Kidney epithelial cell (primary cell): ENCODE data around the gene UNC93A. TPM values are rescaled to one million over a fixed set of nuclear protein-coding genes. Genes with fewer than 3 reads are reported as not detected.
"Not testable (repeated sequence)": the region's sequence is repeated elsewhere in the genome, so short reads cannot be mapped to it uniquely, and the experiment has no call there.

ENCODE experiments used
- DNase-seq: peaks from one replicate; pipeline ENCODE4 v3.0.0-alpha.2; 2010; ENCODE audit warnings: low read depth
- H3K27me3 ChIP-seq: 2 replicates; pipeline ENCODE4 v1.6.0; 2011; ENCODE audit warnings: low read length; ENCODE audit not compliant: control insufficient read depth, insufficient read depth
- H3K36me3 ChIP-seq: 2 replicates; pipeline ENCODE4 v1.5.1; 2011; ENCODE audit warnings: low read length; ENCODE audit not compliant: control insufficient read depth, insufficient read depth
- H3K4me3 ChIP-seq: 2 replicates; pipeline ENCODE4 v1.5.1; 2011; ENCODE audit warnings: low read depth, mild to moderate bottlenecking, control low read depth, low read length
- total RNA-seq: library from RNA; depleted of rRNA; stranded (reverse); fragments of >200 nt; gene quantifications from 2 replicates; pipeline ENCODE4 v1.2.3, GENCODE V29; 2015
- TF ChIP-seq, protein P1 (sequence below): IDR thresholded peaks from 2 replicates; pipeline ENCODE4 v1.5.1; 2011; ENCODE audit warnings: mild to moderate bottlenecking, moderate library complexity, low read length, control low read depth, inconsistent platforms; ENCODE audit not compliant: insufficient read depth, poor library complexity, severe bottlenecking

UNC93A gene
- total RNA-seq, 1 donor from 2014 or later: not detected

DNA sequence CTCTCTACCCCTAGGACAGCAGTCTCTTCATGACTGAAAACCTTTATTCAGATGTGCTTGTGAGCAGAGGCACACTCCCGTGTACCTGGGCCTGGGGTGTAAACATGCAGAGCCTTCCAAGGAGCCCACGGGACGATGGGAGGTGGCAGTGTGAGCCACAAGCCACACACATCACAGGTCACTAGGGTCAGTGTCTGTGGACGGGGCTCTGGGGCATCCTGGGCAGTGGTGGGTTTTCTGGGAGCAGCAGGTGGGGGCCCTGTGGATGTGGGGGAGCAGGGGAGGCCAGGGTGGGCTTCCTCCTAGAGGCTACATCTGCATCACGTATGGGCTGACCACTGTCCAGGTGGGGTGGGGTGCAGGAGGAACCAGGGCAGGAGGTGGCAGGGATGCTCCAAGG is 17.1 kb downstream of the UNC93A start:
- no peak for DNase-seq
- H3K27me3 ChIP-seq: no peaks in the 10 kb centered on the region
- H3K4me3 ChIP-seq: no peak overlapping the region
- TF ChIP-seq, protein P1, sequence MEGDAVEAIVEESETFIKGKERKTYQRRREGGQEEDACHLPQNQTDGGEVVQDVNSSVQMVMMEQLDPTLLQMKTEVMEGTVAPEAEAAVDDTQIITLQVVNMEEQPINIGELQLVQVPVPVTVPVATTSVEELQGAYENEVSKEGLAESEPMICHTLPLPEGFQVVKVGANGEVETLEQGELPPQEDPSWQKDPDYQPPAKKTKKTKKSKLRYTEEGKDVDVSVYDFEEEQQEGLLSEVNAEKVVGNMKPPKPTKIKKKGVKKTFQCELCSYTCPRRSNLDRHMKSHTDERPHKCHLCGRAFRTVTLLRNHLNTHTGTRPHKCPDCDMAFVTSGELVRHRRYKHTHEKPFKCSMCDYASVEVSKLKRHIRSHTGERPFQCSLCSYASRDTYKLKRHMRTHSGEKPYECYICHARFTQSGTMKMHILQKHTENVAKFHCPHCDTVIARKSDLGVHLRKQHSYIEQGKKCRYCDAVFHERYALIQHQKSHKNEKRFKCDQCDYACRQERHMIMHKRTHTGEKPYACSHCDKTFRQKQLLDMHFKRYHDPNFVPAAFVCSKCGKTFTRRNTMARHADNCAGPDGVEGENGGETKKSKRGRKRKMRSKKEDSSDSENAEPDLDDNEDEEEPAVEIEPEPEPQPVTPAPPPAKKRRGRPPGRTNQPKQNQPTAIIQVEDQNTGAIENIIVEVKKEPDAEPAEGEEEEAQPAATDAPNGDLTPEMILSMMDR: no peak
- H3K36me3 ChIP-seq: no peaks in the 10 kb centered on the region

DNA sequence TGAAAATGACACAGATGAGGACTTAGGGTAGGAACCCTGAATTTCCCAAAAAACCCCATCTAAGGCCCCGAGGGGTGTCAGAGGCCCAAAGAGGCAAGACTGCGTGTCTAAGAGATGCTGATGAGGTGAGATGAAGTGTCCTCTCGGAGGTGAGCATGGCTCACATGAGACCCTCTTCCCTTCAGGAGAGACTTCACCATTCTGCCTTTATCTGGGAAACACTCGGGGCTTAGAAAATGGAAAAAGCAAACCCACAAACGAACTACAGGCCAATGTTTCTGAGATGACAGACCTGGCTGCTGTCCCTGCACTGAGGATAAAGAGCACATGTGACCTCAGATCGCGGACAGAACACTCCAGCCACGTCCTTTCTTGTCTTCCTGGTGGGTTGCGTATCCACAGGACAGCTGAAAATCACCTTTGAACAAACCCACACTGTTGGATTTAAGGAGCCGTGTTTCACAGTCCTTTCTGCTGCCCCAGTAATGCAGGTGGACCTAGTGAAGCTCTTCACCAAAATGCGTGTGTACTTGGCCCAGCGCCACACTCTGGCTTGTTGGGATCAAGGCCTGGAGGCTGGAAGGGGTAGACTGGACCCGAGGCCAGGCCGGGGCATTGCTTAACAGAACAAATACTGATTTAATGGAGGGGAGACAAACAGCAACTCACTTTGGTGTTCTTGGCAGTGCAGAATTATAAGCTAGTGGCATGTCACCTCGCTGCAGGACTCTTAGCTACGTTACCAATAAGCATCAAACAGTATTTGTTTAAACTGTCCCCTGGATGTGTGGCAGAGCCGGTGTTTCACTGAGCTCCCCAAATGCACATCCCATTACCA is 18.5 kb downstream of the UNC93A start:
- DNase-seq: not testable (repeated sequence)

DNA sequence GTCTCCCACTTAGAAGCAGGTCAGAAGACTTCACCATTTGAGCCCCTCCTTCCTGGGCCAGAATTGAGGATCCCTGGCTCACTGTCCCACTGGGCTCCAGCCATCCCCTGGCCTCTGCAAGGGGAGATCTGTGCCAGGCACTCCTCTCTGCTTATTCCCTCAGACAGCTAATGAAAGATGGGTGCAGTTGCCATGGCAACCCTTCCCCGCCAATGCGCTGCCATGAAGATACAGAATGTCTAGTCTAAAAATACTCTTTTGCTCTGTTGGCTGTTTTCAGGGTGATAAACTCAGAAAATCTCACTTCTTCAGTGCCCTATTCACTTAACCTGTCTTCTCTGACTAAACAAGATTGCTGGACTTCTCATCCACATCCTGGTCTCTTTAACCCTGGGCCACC is 20.2 kb downstream of the UNC93A start:
- no peak for DNase-seq
- TF ChIP-seq, protein P1: no peak

More for the DNA sequence above, 18.5 kb downstream of the UNC93A start:
- not testable (repeated sequence) for H3K27me3 ChIP-seq, H3K4me3 ChIP-seq, H3K36me3 ChIP-seq

DNA sequence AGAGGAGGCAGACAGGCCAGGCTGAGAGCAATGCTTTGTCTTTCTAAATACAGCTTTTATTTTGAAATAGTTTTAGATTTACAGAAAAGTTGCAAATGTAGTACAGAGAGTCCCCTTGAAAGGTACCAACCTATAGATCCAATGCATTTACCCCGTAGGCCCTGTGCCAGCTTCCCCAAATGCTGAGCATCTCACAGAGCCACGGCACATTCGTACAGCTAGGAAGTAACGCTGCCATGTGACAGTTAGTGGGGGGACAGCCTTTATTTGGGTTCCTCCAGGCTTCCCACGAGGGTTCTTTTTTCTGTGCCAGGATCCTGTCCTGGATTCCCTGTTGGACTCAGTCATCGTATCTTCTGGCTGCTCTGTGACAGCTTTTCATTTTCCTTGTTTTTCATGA is 20.6 kb downstream of the UNC93A start:
- H3K36me3 ChIP-seq, DNase-seq, H3K27me3 ChIP-seq, H3K4me3 ChIP-seq: not testable (repeated sequence)

More for the DNA sequence above, 20.2 kb downstream of the UNC93A start:
- H3K4me3 ChIP-seq: no peak overlapping the region
- no peaks in the 10 kb centered on the region for H3K36me3 ChIP-seq
- peaks cover 2% of the 10 kb centered on the region for H3K27me3 ChIP-seq

DNA sequence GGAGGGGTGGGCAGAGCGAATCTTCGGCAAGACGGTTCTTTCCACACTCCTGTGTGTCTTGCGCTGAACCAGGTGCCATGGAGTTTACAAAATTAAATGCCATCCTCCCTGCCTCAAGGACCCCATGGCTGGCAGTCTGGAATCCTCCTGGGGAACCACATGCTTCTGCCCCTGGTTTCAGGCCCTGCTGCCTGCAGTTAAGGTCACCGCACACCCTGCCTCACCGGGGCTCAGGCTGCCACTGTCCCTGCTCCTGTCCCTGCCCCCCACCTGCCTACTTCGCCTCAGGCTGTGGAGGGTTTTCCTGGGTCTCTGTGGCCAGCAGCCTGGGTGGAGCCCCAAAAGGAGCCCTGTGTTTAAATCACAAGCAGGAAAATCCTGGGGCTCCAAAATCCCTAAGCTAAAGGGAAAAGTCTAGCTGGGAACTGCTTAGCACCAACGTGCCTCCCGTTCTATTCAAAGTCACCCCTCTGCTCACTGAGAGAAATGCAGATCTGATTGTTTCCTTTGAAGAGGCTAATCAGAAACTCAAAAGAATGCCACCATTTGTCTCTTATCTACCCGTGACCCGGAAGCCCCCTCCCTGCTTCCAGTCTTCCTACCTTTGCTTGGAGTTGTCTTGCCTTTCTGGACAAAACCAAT is 23.2 kb downstream of the UNC93A start:
- Histone ChIP-seq H3K27me3 (peaks cover 2% of the 10 kb centered on the region), H3K4me3 (no peak overlapping the region), H3K36me3 (no peaks in the 10 kb centered on the region)
- TF ChIP-seq, protein P1: no peak
- no peak for DNase-seq

DNA sequence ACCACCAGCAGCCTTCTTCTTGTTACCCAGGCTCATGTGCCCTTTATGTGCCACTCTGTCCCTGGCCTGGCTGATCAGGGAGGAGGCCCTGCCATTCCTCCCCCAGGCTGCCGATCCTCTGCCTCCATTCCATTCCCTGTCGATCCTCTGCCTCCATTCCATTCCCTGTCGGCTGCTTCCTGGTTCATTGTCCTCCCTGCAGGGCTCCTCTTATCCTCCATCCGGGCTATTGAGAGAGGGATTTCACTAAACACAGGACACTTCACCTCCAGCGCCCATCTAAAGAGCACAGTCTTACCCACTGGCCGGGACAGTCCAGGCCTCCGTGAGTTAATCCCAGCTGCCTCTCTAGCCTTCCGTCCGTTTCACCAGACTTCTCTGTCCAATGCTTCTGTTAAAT is 26.1 kb downstream of the UNC93A start:
- DNase-seq: no peak
- Histone ChIP-seq H3K27me3 (peaks cover 2% of the 10 kb centered on the region), H3K4me3 (no peak overlapping the region), H3K36me3 (no peaks in the 10 kb centered on the region)
- TF ChIP-seq, protein P1: no peak

DNA sequence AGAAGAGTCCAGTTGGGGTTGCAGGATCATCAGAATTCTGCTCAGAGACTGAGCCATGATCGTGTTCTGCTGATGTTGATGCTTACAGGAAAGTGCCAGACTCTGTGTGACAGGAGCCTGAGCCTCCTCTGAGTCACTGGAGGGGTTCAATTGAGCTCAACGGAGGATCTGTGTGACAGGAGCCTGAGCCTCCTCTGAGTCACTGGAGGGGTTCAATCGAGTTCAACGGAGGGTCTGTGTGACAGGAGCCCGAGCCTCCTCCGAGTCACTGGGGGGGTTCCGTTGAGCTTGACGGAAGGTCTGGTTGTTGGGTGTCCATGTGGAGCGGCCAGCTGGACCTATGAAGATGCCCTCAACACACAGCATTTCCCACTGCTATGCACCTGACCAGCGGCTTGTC is 27.2 kb downstream of the UNC93A start:
- DNase-seq, H3K4me3 ChIP-seq, H3K27me3 ChIP-seq, H3K36me3 ChIP-seq: not testable (repeated sequence)

DNA sequence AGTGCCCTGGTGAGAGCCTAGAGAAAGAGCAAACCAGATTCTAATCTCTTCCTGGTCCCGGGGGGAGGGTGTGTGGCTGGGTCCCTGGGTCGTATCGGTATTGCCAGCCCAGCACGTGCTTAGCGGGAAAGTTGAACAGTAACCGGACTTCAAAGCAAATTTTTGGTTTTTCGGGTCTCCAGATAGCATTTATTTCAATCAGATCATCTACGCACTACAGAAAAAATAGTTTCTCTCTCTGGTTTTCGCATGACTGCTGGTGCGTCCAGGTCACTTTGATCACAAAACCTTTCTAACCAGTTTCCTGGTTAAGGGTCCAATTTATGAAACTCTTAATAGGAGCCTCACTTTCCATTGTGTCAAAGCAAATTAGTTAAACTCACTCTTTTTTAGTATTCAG is 27.7 kb downstream of the UNC93A start:
- H3K36me3 ChIP-seq, DNase-seq, H3K4me3 ChIP-seq, H3K27me3 ChIP-seq: not testable (repeated sequence)

DNA sequence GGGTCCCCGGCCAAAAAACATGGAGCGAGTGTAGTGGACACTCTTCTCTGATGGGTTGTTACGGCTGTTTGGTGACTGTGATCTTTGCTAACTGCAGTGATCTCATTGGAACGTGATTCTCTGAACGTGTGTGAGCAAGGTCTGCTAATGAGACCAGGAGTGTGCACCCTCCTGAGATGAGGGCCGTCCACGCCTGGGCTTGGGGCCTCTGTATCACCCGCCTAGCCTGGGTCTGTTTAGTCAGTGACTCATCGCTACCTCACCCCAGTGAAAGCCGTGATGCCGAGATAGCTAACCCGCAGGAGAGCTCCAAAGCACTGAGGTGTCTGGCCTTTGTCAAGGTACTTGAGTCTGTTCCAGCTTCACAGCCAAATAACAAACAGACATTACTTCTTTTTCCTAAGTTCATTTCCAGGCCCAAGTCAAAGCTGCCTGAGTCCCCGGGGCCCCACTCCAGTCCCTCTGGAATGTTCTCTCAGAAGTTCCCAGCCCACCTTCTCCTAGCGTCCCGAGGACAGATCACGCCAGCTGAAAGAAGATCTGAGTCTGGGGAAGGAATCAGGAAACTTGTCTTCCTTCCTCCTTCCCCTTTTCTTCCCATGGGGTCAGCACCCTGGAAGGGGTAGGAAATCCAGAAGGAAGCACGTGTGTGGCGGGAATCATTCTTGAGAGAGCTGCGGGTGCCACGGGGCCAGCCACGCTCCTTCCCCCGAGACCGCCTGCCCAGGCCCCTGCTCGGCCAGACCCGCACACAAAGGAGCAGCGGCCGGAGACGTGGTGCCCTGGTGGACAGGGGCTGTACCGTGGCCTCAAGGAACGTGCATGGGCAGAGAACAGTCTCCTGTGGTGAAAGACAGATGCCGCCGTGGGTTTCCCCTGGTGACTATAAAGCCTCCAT is 29.0 kb downstream of the UNC93A start:
- not testable (repeated sequence) for DNase-seq, H3K27me3 ChIP-seq, H3K36me3 ChIP-seq, H3K4me3 ChIP-seq

DNA sequence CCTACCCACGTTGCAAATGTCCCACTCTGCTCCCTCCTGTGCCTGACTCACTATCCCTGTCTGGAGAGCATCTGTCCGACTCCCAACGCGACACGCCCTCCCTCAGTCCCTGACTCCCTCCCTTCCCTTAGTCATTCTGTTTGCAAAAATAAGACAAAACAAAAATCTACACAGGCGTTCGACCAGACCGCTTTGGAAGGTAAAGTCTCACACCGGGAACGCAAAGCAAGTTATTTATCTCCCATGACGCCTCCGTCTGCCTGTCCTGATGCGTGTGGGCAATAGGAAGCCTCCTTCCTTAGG is 29.6 kb downstream of the UNC93A start:
- not testable (repeated sequence) for DNase-seq, H3K36me3 ChIP-seq

More for the DNA sequence above, 29.6 kb downstream of the UNC93A start:
- H3K27me3 ChIP-seq, H3K4me3 ChIP-seq: not testable (repeated sequence)
